ENCODE data around the gene KLHL35.

The KLHL35 gene

DNA sequence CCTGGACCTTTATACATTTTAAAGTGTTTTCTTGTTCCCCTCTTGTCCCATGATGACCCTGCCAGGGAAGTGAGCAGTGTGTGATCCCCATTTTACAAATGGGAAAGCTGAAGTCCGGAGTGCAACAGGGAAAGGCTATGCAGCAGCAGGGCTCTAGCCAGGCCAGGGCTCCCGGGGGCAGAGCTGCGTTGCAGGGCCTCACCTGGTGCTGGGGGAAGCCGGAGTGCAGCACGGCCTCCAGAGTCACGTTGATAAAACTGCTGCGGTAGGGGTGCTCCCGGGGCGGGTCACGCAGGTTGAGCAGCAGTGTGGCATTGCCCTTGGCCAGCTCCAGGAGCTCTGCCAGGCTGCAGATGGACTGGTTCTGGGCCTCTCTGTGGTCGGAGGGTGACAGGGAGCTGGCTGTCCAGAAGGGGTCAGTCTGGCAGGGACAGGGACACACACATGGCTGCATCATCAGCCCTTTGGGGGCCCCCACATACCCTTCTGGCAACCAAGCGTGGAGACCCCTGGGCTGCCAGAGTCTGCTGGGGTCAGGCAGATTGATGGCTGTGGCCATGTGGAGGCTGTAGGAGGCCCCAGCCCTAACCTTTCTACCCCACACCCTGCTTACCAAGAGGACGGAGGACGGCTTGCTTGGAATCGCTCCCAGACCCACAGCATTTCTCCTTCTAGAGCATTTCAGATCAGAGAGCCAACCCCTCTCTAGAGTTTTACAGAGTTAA is 9.3 kb upstream of the KLHL35 start:
- no peak for DNase-seq (ENCODE audit: low spot score)

DNA sequence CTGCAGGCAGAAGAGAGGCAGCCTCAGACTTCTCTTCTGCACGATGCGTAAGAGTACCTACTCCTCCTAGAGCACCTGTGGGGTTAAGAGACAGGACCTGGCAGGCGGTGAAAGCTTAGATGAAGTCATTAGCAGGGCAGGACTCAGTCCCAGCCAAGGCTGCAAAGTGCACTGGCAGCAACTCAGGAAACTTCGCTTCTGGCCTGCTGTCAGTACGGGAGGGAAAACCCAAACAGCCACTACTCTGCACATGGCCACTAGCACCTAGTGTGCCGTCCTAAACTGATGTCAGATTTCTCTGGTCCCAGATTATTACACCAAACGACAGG is 8.8 kb upstream of the KLHL35 start:
- no peak for DNase-seq (ENCODE audit: low spot score)

GRCh38 chr11:75440960-75441803 is 8.2 kb upstream of the KLHL35 start:
- DNase-seq (ENCODE audit: low spot score) = no peak

GRCh38 chr11:75439495-75440120 is 6.6 kb upstream of the KLHL35 start:
- DNase-seq (ENCODE audit: low spot score) = no peak

DNA sequence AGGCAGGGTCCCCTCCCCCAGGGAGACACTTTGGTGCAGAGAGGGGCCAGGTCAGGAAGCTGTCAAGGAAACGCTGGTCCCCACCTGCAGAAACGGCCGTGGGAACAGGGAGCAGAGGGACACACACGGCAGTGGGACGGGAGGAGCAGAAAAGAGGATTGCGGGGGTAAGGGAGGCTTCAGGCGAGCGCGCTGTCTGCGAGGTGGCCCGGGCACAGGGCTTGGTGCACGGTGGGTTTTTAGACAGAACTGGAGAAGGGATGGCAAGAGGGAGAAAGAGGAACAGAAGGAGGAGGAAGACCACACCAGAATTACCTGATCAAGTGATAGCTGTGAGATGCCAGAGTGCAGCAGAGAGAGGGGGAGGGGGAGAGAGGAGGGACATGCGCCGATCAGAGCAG is 6.0 kb upstream of the KLHL35 start:
- DNase-seq (ENCODE audit: low spot score) = no peak

DNA sequence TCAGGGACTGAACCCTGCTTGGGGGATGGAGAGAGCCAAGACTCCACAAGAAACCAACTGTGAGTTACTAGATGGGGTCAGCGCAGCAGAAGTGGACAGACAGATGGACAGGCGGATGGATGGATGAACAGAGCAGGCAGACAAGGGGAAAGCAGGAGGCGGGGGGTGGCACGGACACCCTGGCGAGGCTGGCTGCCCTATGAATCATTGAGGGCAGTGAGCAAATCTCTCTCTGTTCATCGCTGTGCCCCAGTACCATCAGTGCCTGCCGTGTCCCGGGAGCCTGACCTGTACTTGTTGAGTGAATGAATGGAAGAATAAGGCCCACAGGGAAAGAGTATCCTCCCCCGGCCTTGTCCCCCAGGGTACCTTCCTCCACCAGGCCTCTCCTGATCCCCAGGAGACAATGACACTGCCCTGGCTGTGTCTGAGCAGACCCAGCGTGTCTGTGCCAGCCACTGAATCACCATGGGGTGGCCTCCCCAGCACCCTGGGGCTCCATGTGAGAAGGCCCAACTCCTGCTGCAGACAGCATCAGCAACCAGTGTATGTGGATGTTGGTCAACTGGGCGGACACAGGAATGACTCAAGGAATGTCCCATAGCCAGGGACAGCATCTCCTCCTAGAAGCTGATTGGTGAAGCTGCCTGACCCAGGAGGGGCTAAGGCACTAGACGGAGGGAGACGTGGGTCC is 5.1 kb upstream of the KLHL35 start:
- DNase-seq (ENCODE audit: low spot score) = no peak

GRCh38 chr11:75436806-75437205 is 3.8 kb upstream of the KLHL35 start:
- DNase-seq (ENCODE audit: low spot score) = no peak

DNA sequence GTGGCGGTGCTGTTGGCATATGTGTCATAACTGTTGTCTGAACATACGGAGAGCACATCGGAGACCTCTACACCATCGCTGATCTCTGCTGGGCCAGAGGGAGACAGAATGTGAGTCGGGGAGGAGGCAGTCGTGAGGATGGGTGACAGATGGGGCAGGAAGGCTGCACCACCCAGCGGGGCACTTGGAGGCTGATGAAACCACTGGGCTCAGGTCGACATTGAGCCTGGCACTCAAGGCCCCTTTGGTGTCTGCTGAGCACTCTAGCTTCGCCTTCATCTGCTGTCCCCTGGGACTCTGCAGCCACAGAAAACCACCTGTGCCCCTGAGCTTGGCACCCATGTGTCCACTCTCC is 2.5 kb upstream of the KLHL35 start:
- DNase-seq (ENCODE audit: low spot score) = no peak

- no peak for DNase-seq (ENCODE audit: low spot score)
These were observed 2.0 kb upstream of the KLHL35 start for GRCh38 chr11:75434886-75435570.

GRCh38 chr11:75434051-75434450 is 1.0 kb upstream of the KLHL35 start:
- no peak for DNase-seq (ENCODE audit: low spot score)

DNA sequence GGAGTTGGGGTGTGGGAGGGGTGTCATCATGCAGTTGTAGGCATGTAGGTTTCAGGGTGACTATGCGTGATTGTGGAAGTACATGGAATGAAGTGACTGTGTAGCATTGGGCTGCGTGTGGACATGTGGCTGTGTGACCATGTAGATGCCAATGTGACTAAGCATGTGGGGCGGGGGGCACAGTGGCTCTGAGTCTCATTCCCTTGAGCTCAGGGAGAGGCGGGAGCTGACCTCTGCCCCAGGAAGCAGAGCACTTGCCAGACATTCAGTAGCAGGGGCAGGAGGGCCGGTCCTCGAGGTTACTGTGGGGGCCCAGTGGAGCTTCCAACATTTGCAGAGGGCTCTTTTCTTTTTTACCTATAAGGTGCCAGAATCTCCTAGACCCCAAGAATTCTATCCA is 440 bp upstream of the KLHL35 start:
- no peak for DNase-seq (ENCODE audit: low spot score)

DNA sequence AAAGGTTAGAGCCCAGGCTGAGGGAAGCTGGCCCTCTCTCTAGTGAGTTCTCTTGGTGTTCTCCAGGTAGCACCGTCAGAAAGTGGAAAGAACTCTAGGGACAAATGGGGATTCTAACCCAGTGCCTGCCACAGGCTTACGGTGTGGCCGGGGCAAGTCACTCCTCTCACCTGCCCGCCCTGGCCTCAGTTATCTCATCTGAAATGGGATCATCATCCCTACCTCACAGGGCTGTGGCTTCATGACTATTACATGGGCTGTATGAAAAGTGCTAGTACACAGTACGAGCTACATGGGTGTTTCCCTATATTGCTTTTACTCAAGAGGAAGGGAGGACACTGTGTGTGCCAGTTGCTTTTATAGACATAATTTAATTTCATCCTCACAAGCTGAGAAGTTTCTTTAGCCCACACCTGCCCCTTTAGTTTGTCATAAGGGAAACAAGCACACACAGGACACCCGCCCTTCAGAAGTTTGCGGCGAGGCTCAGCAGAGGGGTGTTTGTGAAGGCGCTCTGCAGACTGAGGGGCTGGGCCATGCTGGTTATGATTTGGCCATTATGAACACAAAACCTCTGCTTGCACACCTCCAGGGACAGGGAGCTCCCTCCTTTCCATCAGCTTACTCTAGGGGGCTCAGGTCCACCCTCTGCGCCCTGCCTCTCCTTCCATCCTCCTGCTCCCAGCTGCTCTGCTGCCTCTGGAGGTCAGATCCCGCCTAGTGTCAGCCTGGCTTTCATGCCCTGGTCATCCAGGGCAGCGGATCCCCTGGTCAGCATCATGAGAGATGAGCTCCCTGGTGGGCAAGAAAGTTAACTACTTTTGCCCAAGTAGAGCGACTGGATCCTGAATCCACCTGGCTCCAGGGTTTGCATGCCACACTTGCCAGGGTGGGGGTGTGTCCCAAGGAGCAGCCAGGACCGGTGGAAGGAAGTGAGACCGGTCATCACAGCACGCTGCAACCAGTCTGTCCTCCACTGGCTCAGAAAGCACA is 1.2 kb downstream of the KLHL35 start:
- DNase-seq (ENCODE audit: low spot score) = no peak

- peak; percentile 27 for DNase-seq (ENCODE audit: low spot score)
These were observed 2.1 kb downstream of the KLHL35 start for GRCh38 chr11:75430714-75431532.

- peak; percentile 84 for DNase-seq (ENCODE audit: low spot score)
These were observed 2.9 kb downstream of the KLHL35 start for GRCh38 chr11:75429902-75430713.

DNA sequence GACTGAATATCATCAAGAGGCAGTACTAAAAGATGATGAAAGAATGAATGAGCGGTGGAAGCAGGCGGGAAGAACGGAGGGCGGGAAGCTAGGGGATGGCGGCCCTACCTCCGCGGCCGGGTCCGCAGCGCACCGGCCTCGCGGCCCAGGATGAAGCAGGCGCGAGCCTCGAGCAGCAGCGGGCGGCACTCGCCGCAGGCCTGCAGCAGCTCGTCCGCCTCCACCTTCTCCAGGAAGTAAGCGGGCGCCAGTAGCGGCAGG is 3.4 kb downstream of the KLHL35 start:
- no peak for DNase-seq (ENCODE audit: low spot score)

GRCh38 chr11:75428989-75429640 is 3.9 kb downstream of the KLHL35 start:
- no peak for DNase-seq (ENCODE audit: low spot score)

DNA sequence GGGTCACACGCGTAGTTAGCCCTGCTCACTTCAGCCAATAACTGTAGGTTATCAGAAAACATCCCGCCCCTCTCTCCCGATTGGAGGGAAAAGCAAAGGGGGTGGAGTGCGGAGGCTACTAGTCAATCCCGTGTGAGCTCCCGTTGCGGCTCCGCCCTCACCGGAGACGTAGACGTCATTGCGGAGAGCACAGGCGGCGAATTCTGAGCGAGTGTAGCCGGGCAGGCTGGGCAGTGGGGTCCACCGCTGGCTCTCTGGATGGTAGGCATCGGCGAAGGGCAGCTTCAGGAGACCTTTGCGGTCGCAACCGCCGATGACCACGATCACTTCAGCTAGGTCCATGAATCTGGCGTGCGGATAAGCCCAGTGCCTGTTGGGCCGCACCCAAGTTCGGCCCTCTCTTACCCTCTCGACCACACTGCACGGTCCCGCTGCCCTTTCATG is 4.7 kb downstream of the KLHL35 start:
- no peak for DNase-seq (ENCODE audit: low spot score)

GRCh38 chr11:75427181-75427580 is 5.8 kb downstream of the KLHL35 start:
- DNase-seq (ENCODE audit: low spot score) = no peak

GRCh38 chr11:75426720-75427086 is 6.3 kb downstream of the KLHL35 start:
- no peak for DNase-seq (ENCODE audit: low spot score)

Measured in LoVo (cell line).